HepG2 (cell line): ENCODE measurements around the gene MYPN. TPM values are rescaled to one million over a fixed set of nuclear protein-coding genes. Genes with fewer than 3 reads are reported as not detected.

Experiments used
- ATF1 ChIP-seq: IDR thresholded peaks from 2 replicates; pipeline ENCODE4 v1.6.1; 2016; ENCODE audit warnings: mild to moderate bottlenecking, control low read depth
- DDIT3 ChIP-seq: sonication (generic); formaldehyde crosslinking; IDR thresholded peaks from 2 replicates; pipeline ENCODE4 v1.4.0; 2020; ENCODE audit warnings: mild to moderate bottlenecking, missing genetic modification reagents
- FUBP1 ChIP-seq: sonication (generic); formaldehyde crosslinking; IDR thresholded peaks from 2 replicates; pipeline ENCODE4 v1.5.1; 2020; ENCODE audit warnings: missing genetic modification reagents, mild to moderate bottlenecking, borderline replicate concordance
- GLI4 ChIP-seq: sonication (generic); formaldehyde crosslinking; IDR thresholded peaks from 2 replicates; pipeline ENCODE4 v1.5.1; 2020; ENCODE audit warnings: missing genetic modification reagents, mild to moderate bottlenecking, moderate library complexity, borderline replicate concordance
- HIVEP1 ChIP-seq: sonication (generic); formaldehyde crosslinking; IDR thresholded peaks from 2 replicates; pipeline ENCODE4 v1.4.0; 2020; ENCODE audit warnings: mild to moderate bottlenecking, missing genetic modification reagents
- KLF16 ChIP-seq, 2 experiments: sonication (generic) in 1 of 2; formaldehyde crosslinking in 1 of 2; IDR thresholded peaks; 2 replicates each; pipeline versions ENCODE4 v1.6.1 to v1.8.0; 2016 to 2023; ENCODE audit warnings: missing genetic modification reagents in 2 of 2, missing compliant biosample characterization in 1 of 2
- MEF2D ChIP-seq: sonication (generic); formaldehyde crosslinking; IDR thresholded peaks from 2 replicates; pipeline ENCODE4 v1.5.1; 2020; ENCODE audit warnings: mild to moderate bottlenecking, missing genetic modification reagents
- MIXL1 ChIP-seq: IDR thresholded peaks from 2 replicates; pipeline ENCODE4 v1.6.1; 2016
- PRDM15 ChIP-seq: sonication (generic); formaldehyde crosslinking; IDR thresholded peaks from 2 replicates; pipeline ENCODE4 v1.4.0; 2020; ENCODE audit warnings: missing genetic modification reagents
- SATB2 ChIP-seq: sonication (generic); formaldehyde crosslinking; IDR thresholded peaks from 2 replicates; pipeline ENCODE4 v1.5.0; 2020; ENCODE audit warnings: missing genetic modification reagents
- SP4 ChIP-seq: sonication (generic); formaldehyde crosslinking; IDR thresholded peaks from 2 replicates; pipeline ENCODE4 v1.8.1; 2023; ENCODE audit warnings: mild to moderate bottlenecking, missing genetic modification reagents
- ZBTB37 ChIP-seq: sonication (generic); formaldehyde crosslinking; IDR thresholded peaks from 2 replicates; pipeline ENCODE4 v1.4.0; 2020; ENCODE audit warnings: mild to moderate bottlenecking, missing genetic modification reagents
- ZBTB43 ChIP-seq: sonication (generic); formaldehyde crosslinking; conservative IDR thresholded peaks from 2 replicates; pipeline ENCODE4 v1.4.0; 2020; ENCODE audit warnings: missing genetic modification reagents
- ZFY ChIP-seq: sonication (generic); formaldehyde crosslinking; IDR thresholded peaks from 2 replicates; pipeline ENCODE4 v1.4.0; 2020; ENCODE audit warnings: missing genetic modification reagents
- ZNF160 ChIP-seq: sonication (generic); formaldehyde crosslinking; IDR thresholded peaks from 2 replicates; pipeline ENCODE4 v1.8.0; 2022; ENCODE audit warnings: mild to moderate bottlenecking, inconsistent platforms, missing genetic modification reagents
- ZNF180 ChIP-seq: sonication (generic); formaldehyde crosslinking; IDR thresholded peaks from 2 replicates; pipeline ENCODE4 v1.4.0; 2020; ENCODE audit warnings: low read depth, missing genetic modification reagents, borderline replicate concordance
- ZNF24 ChIP-seq: fragments of 450-650 bp; IDR thresholded peaks from 2 replicates; pipeline ENCODE4 v1.6.1; 2017; ENCODE audit warnings: antibody characterized with exemption, mild to moderate bottlenecking
- ZNF260 ChIP-seq: sonication (generic); formaldehyde crosslinking; IDR thresholded peaks from 2 replicates; pipeline ENCODE4 v1.4.0; 2020; ENCODE audit warnings: missing genetic modification reagents, low read depth, mild to moderate bottlenecking, borderline replicate concordance
- ZNF383 ChIP-seq: sonication (generic); formaldehyde crosslinking; IDR thresholded peaks from 2 replicates; pipeline ENCODE4 v1.4.0; 2020; ENCODE audit warnings: missing genetic modification reagents, mild to moderate bottlenecking, borderline replicate concordance
- ZNF446 ChIP-seq: sonication (generic); formaldehyde crosslinking; IDR thresholded peaks from 2 replicates; pipeline ENCODE4 v1.5.0; 2020; ENCODE audit warnings: mild to moderate bottlenecking, missing genetic modification reagents
- ZSCAN12 ChIP-seq: sonication (generic); formaldehyde crosslinking; IDR thresholded peaks from 2 replicates; pipeline ENCODE4 v1.9.0; 2021; ENCODE audit warnings: mild to moderate bottlenecking, missing genetic modification reagents
- polyA plus RNA-seq, 8 experiments: library from polyadenylated mRNA; depleted of rRNA in 3 of 8; stranded (reverse) in 7 of 8; unstranded in 1 of 8; fragments of >200 nt; fragmentation: Illumina TruSeq in 4 of 8; extraction: Trizol in 4 of 8; gene quantifications; 2 replicates each; pipeline versions ENCODE4 v1.2.1 to v1.2.3, GENCODE V29; 2011 to 2016; ENCODE audit warnings: low read depth in 4 of 8, missing spikeins in 1 of 8, mixed read lengths in 1 of 8; ENCODE audit not compliant: insufficient read depth in 1 of 8
- total RNA-seq, 5 experiments: library from RNA; depleted of rRNA; stranded (reverse); fragments of >200 nt; fragmentation: Illumina TruSeq; extraction: Trizol; gene quantifications; 2 replicates each; pipeline ENCODE4 v1.2.3, GENCODE V29; 2016; ENCODE audit warnings: low read depth in 1 of 5

MYPN gene
- total and polyA plus RNA-seq, 2 of the 13 experiments (the other 11 are each of a cell fraction or from before 2014, with no cell fraction given) = not detected

GRCh38 chr10:68231106-68231816, 122.0 kb downstream of the MYPN start (continued):
- peak; percentile 36; the same call in 1 of the 2 replicates for TF ChIP-seq MEF2D (CRISPR knock-in tag)
- no peak for TF ChIP-seq ZBTB37
- no peak for TF ChIP-seq KLF16 (CRISPR knock-in tag; IDR thresholded peaks at IDR 0.05)
- peak; percentile 88 for TF ChIP-seq ZBTB43 (CRISPR knock-in tag)
- TF ChIP-seq SP4 = 0 out of 2 replicates have a peak, but pooled peaks have one; percentile 26
- peak; percentile 68 for TF ChIP-seq ZFY (CRISPR knock-in tag)
- no peak for TF ChIP-seq ATF1 (CRISPR knock-in tag)
- no peak for TF ChIP-seq PRDM15 (CRISPR knock-in tag)
- peak; percentile 93; the same call in 1 of the 2 replicates for TF ChIP-seq ZSCAN12 (CRISPR knock-in tag)
- no peak for TF ChIP-seq ZNF383 (CRISPR knock-in tag)
- TF ChIP-seq SATB2 (CRISPR knock-in tag) = peak; percentile 92
- TF ChIP-seq ZNF180 (CRISPR knock-in tag) = 0 out of 2 replicates have a peak, but pooled peaks have one; percentile 17
- TF ChIP-seq ZNF160 = 0 out of 2 replicates have a peak, but pooled peaks have one; percentile 48
- no peak for TF ChIP-seq ZNF260 (CRISPR knock-in tag)
- 0 out of 2 replicates have a peak, but pooled peaks have one; percentile 34 for TF ChIP-seq HIVEP1 (CRISPR knock-in tag)
- no peak for TF ChIP-seq FUBP1
- TF ChIP-seq GLI4 = no peak
- TF ChIP-seq ZNF446 (CRISPR knock-in tag) = peak; percentile 46; the same call in 1 of the 2 replicates
- no peak for TF ChIP-seq MIXL1 (CRISPR knock-in tag)
- TF ChIP-seq ZNF24 = no peak
- no peak for TF ChIP-seq DDIT3
